ENCODE measurements around the gene FUT6. TPM values are rescaled to one million over a fixed set of nuclear protein-coding genes. Genes with fewer than 3 reads are reported as not detected.

The FUT6 gene
- total RNA-seq, 4 donors from 2014 or later: 40.6 to 160 (median 68.9) TPM

- no peaks in the 10 kb centered on the region for H3K9me3 ChIP-seq
- H3K4me1 ChIP-seq: peaks cover 9 to 25% (median 10%) of the 10 kb centered on the region in 3 donors
- H3K4me3 ChIP-seq: no peak overlapping the region
- TF ChIP-seq POLR2A (IDR thresholded peaks at IDR 0.05): no peak
- TF ChIP-seq, protein P1, sequence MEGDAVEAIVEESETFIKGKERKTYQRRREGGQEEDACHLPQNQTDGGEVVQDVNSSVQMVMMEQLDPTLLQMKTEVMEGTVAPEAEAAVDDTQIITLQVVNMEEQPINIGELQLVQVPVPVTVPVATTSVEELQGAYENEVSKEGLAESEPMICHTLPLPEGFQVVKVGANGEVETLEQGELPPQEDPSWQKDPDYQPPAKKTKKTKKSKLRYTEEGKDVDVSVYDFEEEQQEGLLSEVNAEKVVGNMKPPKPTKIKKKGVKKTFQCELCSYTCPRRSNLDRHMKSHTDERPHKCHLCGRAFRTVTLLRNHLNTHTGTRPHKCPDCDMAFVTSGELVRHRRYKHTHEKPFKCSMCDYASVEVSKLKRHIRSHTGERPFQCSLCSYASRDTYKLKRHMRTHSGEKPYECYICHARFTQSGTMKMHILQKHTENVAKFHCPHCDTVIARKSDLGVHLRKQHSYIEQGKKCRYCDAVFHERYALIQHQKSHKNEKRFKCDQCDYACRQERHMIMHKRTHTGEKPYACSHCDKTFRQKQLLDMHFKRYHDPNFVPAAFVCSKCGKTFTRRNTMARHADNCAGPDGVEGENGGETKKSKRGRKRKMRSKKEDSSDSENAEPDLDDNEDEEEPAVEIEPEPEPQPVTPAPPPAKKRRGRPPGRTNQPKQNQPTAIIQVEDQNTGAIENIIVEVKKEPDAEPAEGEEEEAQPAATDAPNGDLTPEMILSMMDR (IDR thresholded peaks at IDR 0.05): no peak
- DNase-seq: no peak
- H3K27me3 ChIP-seq: peaks cover 0 to 28% (median 0%) of the 10 kb centered on the region in 4 donors
- H3K36me3 ChIP-seq: peaks cover 0 to 42% (median 0%) of the 10 kb centered on the region in 3 donors
- intact Hi-C loops (cut with DNase I): no loop called here
- 81 to 89% methylated on average over 3 to 6 of the region's 6 CpGs for WGBS, 2 donors
- H3K27ac ChIP-seq: no peak overlapping the region
Observed at GRCh38 chr19:5832527-5833216, 6.8 kb downstream of the FUT6 start.

- 85 to 98% methylated on average over 7 to 8 of the region's 22 CpGs for WGBS, 2 donors
Observed at GRCh38 chr19:5832061-5832460, 7.4 kb downstream of the FUT6 start.

DNA sequence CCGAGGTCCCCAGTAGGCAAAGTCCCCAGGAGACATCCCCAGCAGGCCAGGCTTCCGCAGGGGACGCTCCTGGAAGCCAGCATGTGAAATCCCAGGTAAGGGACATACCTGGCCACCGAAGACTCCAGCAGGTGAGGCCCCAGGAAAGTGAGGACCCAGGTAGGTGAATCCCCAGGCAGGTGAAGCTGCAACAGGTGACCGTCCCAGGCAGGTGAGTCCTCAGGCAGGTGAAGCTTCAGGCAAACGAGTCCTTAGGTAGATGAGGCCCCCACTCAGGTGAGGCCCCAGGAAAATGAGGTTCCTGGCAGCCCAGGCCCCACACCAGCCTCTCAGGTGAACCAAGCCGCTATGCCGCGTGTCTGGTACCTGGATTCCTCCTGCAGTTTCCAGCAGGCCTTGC is 8.3 kb downstream of the FUT6 start:
- intact Hi-C loops (cut with DNase I): no loop called here
- H3K27me3 ChIP-seq: peaks cover 0 to 28% (median 0%) of the 10 kb centered on the region in 4 donors
- no peak overlapping the region for H3K27ac ChIP-seq
- H3K9me3 ChIP-seq: no peaks in the 10 kb centered on the region
- no peak for DNase-seq
- TF ChIP-seq, protein P1 (IDR thresholded peaks at IDR 0.05): no peak
- no peak for TF ChIP-seq POLR2A (IDR thresholded peaks at IDR 0.05)
- peaks cover 0 to 42% (median 0%) of the 10 kb centered on the region in 3 donors for H3K36me3 ChIP-seq
- H3K4me3 ChIP-seq: peak overlapping the region in 1 of 4 donors; percentile 19
- peaks cover 14 to 40% (median 17%) of the 10 kb centered on the region in 3 donors for H3K4me1 ChIP-seq
- WGBS, 2 donors: 60% methylated on average over 1 of the region's 9 CpGs; no CpG with 5 or more reads in 1 of the 2 donors

More at GRCh38 chr19:5832061-5832460, 7.4 kb downstream of the FUT6 start:
- peaks cover 0 to 42% (median 0%) of the 10 kb centered on the region in 3 donors for H3K36me3 ChIP-seq
- intact Hi-C loops (cut with DNase I): no loop called here
- TF ChIP-seq, protein P1 (IDR thresholded peaks at IDR 0.05): no peak
- TF ChIP-seq POLR2A (IDR thresholded peaks at IDR 0.05): no peak
- no peaks in the 10 kb centered on the region for H3K9me3 ChIP-seq
- H3K4me3 ChIP-seq: no peak overlapping the region
- DNase-seq: no peak
- H3K27me3 ChIP-seq: peaks cover 0 to 28% (median 0%) of the 10 kb centered on the region in 4 donors
- H3K4me1 ChIP-seq: peaks cover 11 to 31% (median 16%) of the 10 kb centered on the region in 3 donors
- no peak overlapping the region for H3K27ac ChIP-seq

- intact Hi-C loops (cut with DNase I): no loop called here
- DNase-seq: no peak
- Histone ChIP-seq H3K4me1 (peaks cover 14 to 46% (median 17%) of the 10 kb centered on the region in 3 donors), H3K27me3 (peaks cover 0 to 28% (median 0%) of the 10 kb centered on the region in 4 donors), H3K9me3 (no peaks in the 10 kb centered on the region), H3K4me3 (peak overlapping the region; percentile 26 to 77 (median 62)), H3K36me3 (peaks cover 0 to 37% (median 0%) of the 10 kb centered on the region in 3 donors), H3K27ac (peak overlapping the region; percentile 63 to 94 (median 89))
- TF ChIP-seq, protein P1 (IDR thresholded peaks at IDR 0.05): no peak
- TF ChIP-seq POLR2A (IDR thresholded peaks at IDR 0.05): no peak
- 54 to 68% methylated on average over 7 to 10 of the region's 34 CpGs for WGBS, 2 donors
Observed at GRCh38 chr19:5829567-5830310, 9.8 kb downstream of the FUT6 start.

All from esophagus squamous epithelium (tissue), 5 donors.